ENCODE data around the gene IRGC. TPM values are rescaled to one million over a fixed set of nuclear protein-coding genes. Genes with fewer than 3 reads are reported as not detected.

The IRGC gene
- total RNA-seq, 1 donor from 2014 or later: not detected

- Histone ChIP-seq H3K9me3 (no peaks in the 10 kb centered on the region), H3K4me1 (no peaks in the 10 kb centered on the region), H3K27me3 (no peaks in the 10 kb centered on the region), H3K4me3 (no peak overlapping the region), H3K27ac (no peak overlapping the region), H3K36me3 (peaks cover 71 to 94% of the 10 kb centered on the region in 2 donors)
- intact Hi-C loops (cut with DNase I): no loop called here
- no peak for DNase-seq (ENCODE audit: low spot score in 2 of 2)
- TF ChIP-seq CTCF (IDR thresholded peaks at IDR 0.05): no peak
Observed at GRCh38 chr19:43743059-43743458, 27.2 kb downstream of the IRGC start.

GRCh38 chr19:43747557-43748204 is 31.8 kb downstream of the IRGC start:
- H3K36me3 ChIP-seq: peaks cover 57 to 78% of the 10 kb centered on the region in 2 donors
- no peak for DNase-seq (ENCODE audit: low spot score in 2 of 2)
- H3K4me1 ChIP-seq: peaks cover 0 to 5% of the 10 kb centered on the region in 2 donors
- intact Hi-C loops (cut with DNase I): no loop called here
- TF ChIP-seq CTCF (IDR thresholded peaks at IDR 0.05): no peak
- no peak overlapping the region for H3K27ac ChIP-seq
- H3K4me3 ChIP-seq: no peak overlapping the region
- H3K9me3 ChIP-seq: no peaks in the 10 kb centered on the region
- H3K27me3 ChIP-seq: no peaks in the 10 kb centered on the region

GRCh38 chr19:43748205-43748594 is 32.3 kb downstream of the IRGC start:
- no peak for DNase-seq (ENCODE audit: low spot score in 2 of 2)
- peaks cover 57 to 73% of the 10 kb centered on the region in 2 donors for H3K36me3 ChIP-seq
- no peak overlapping the region for H3K4me3 ChIP-seq
- H3K27ac ChIP-seq: no peak overlapping the region
- H3K9me3 ChIP-seq: no peaks in the 10 kb centered on the region
- TF ChIP-seq CTCF (IDR thresholded peaks at IDR 0.05): no peak
- H3K4me1 ChIP-seq: peaks cover 0 to 10% of the 10 kb centered on the region in 2 donors
- H3K27me3 ChIP-seq: no peaks in the 10 kb centered on the region
- intact Hi-C loops (cut with DNase I): no loop called here

GRCh38 chr19:43748685-43749084 is 32.8 kb downstream of the IRGC start:
- Histone ChIP-seq H3K9me3 (no peaks in the 10 kb centered on the region), H3K4me3 (no peak overlapping the region), H3K27ac (no peak overlapping the region), H3K4me1 (peaks cover 0 to 15% of the 10 kb centered on the region in 2 donors), H3K27me3 (no peaks in the 10 kb centered on the region), H3K36me3 (peaks cover 57 to 69% of the 10 kb centered on the region in 2 donors)
- intact Hi-C loops (cut with DNase I): no loop called here
- no peak for TF ChIP-seq CTCF (IDR thresholded peaks at IDR 0.05)
- DNase-seq (ENCODE audit: low spot score in 2 of 2): no peak

- intact Hi-C loops (cut with DNase I): no loop called here
- no peak for DNase-seq (ENCODE audit: low spot score in 2 of 2)
- Histone ChIP-seq H3K36me3 (peaks cover 54 to 65% of the 10 kb centered on the region in 2 donors), H3K4me1 (peaks cover 2 to 19% of the 10 kb centered on the region in 2 donors), H3K9me3 (no peaks in the 10 kb centered on the region), H3K27ac (no peak overlapping the region), H3K27me3 (no peaks in the 10 kb centered on the region), H3K4me3 (no peak overlapping the region)
- no peak for TF ChIP-seq CTCF (IDR thresholded peaks at IDR 0.05)
Observed at GRCh38 chr19:43749152-43749551, 33.3 kb downstream of the IRGC start.

All from ascending aorta (tissue), 2 donors.